D721Med (cell line): Measurements from ENCODE around the gene GABRB1.

Source experiments
- DNase-seq: peaks from one replicate; pipeline ENCODE4 v3.0.0; 2011; ENCODE audit warnings: low spot score; ENCODE audit not compliant: insufficient read length
- FAIRE-seq: peaks from 2 replicates; lab custom pipeline; 2011; peaks lifted over from hg19 to GRCh38; lab: Jason Lieb, UNC
- CTCF ChIP-seq: IDR thresholded peaks from 2 replicates; pipeline ENCODE4 v1.5.1; 2012; ENCODE audit warnings: mild to moderate bottlenecking, control low read depth; ENCODE audit not compliant: insufficient read depth; ENCODE audit errors: missing control alignments

Gene GABRB1

GRCh38 chr4:47075919-47076318 is 44.6 kb downstream of the GABRB1 start:
- DNase-seq (no peak), FAIRE-seq (peak; percentile 80)
- TF ChIP-seq CTCF, result no peak

- DNase-seq (no peak), FAIRE-seq (no peak)
- no peak for TF ChIP-seq CTCF
These were observed 52.7 kb downstream of the GABRB1 start for GRCh38 chr4:47084111-47084510.

DNA sequence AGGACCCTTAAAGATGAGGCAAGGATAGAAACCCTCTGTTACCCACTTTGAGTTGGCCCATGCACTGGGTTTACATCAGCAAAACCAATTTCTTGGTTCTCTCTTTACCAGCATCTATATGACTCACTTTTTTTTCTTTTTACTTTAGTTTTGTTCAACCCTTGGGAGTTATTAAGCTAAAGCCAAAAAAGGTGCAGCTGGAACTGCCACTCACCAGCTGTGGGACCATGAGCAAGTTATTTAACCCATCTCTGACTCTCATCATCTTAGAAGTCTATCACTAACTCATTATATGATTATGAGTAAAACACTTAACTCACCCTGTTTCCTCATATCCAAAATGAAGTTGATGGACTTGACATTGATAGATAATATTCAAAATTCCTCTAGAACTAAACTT is 53.4 kb downstream of the GABRB1 start:
- no peak for DNase-seq
- no peak for FAIRE-seq
- no peak for TF ChIP-seq CTCF

DNA sequence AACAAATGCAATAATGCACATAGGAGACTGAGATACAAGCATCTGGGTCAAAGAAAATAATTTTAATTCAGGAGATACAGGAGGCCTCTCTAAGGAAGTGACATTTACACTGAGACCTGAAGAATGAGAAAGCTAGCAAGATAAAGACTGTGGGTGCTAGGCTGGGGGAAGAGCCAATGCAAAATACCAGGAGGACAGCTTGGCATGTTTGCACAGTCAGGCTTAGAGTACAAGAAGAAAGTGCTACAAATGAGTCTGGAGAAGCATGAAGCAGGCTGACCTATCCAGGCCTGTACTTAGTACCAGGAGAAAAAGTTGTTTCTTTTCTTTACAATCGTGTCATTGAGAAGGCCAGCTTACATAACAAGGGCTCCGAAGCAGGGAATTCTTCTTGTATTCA is 56.9 kb downstream of the GABRB1 start:
- no peak for FAIRE-seq
- DNase-seq, result no peak
- TF ChIP-seq CTCF, result no peak

GRCh38 chr4:47095884-47096283 is 64.5 kb downstream of the GABRB1 start:
- FAIRE-seq, result no peak
- DNase-seq, result no peak
- TF ChIP-seq CTCF, result no peak

- TF ChIP-seq CTCF, result no peak
- no peak for DNase-seq
- FAIRE-seq, result no peak
These were observed 70.1 kb downstream of the GABRB1 start for GRCh38 chr4:47101453-47101852.

- no peak for DNase-seq
- no peak for TF ChIP-seq CTCF
- FAIRE-seq, result no peak
These were observed 73.6 kb downstream of the GABRB1 start for GRCh38 chr4:47104986-47105385.
